H9 (cell line): ENCODE measurements around the gene TMEM175. TPM values are rescaled to one million over a fixed set of nuclear protein-coding genes. Genes with fewer than 3 reads are reported as not detected.

Experiments used
- DNase-seq: peaks from one replicate; pipeline ENCODE4 v3.0.0-alpha.2; 2017
- H2AFZ ChIP-seq: one replicate; pipeline ENCODE4 v1.6.1; 2013; ENCODE audit warnings: mild to moderate bottlenecking, low read length, control low read depth, moderate library complexity
- H2AK5ac ChIP-seq: 2 replicates; pipeline ENCODE4 v1.6.1; 2013; ENCODE audit warnings: low read length, control low read depth, mixed read lengths; ENCODE audit not compliant: insufficient read length
- H2BK120ac ChIP-seq: one replicate; pipeline ENCODE4 v1.6.1; 2013; ENCODE audit warnings: low read depth, mild to moderate bottlenecking, low read length, control low read depth, inconsistent platforms; ENCODE audit not compliant: poor library complexity, severe bottlenecking
- H2BK12ac ChIP-seq: 2 replicates; pipeline ENCODE4 v1.6.1; 2013; ENCODE audit warnings: low read length, control low read depth, mixed read lengths, low read depth; ENCODE audit not compliant: insufficient read length
- H2BK15ac ChIP-seq: 2 replicates; pipeline ENCODE4 v1.6.1; 2013; ENCODE audit warnings: low read depth, low read length, control low read depth
- H2BK20ac ChIP-seq: one replicate; pipeline ENCODE4 v1.6.1; 2013; ENCODE audit warnings: low read depth, mild to moderate bottlenecking, low read length, control low read depth, inconsistent platforms; ENCODE audit not compliant: poor library complexity, severe bottlenecking
- H2BK5ac ChIP-seq: 2 replicates; pipeline ENCODE4 v1.6.1; 2013; ENCODE audit warnings: low read length, control low read depth, mixed read lengths; ENCODE audit not compliant: insufficient read length
- H3K14ac ChIP-seq: 2 replicates; pipeline ENCODE4 v1.6.1; 2013; ENCODE audit warnings: low read length, control low read depth; ENCODE audit not compliant: insufficient read depth
- H3K18ac ChIP-seq: 2 replicates; pipeline ENCODE4 v1.6.1; 2013; ENCODE audit warnings: low read depth, mild to moderate bottlenecking, mixed read lengths, low read length, control low read depth; ENCODE audit not compliant: insufficient read length
- H3K23ac ChIP-seq: 2 replicates; pipeline ENCODE4 v1.6.1; 2013; ENCODE audit warnings: low read length, control low read depth, mixed read lengths, low read depth; ENCODE audit not compliant: insufficient read length
- H3K23me2 ChIP-seq: 2 replicates; pipeline ENCODE4 v1.6.1; 2013; ENCODE audit warnings: low read depth, mild to moderate bottlenecking, mixed read lengths, low read length, control low read depth; ENCODE audit not compliant: insufficient read length, poor library complexity, severe bottlenecking
- H3K27ac ChIP-seq: 2 replicates; pipeline ENCODE4 v1.5.1; 2013; ENCODE audit warnings: low read length, control low read depth, mixed read lengths, low read depth; ENCODE audit not compliant: insufficient read length
- H3K27me3 ChIP-seq: 2 replicates; pipeline ENCODE4 v1.6.1; 2013; ENCODE audit warnings: low read length, control low read depth, inconsistent platforms; ENCODE audit not compliant: insufficient read depth
- H3K4ac ChIP-seq: 2 replicates; pipeline ENCODE4 v1.6.1; 2013; ENCODE audit warnings: low read depth, mild to moderate bottlenecking, control low read depth, inconsistent platforms, low read length, moderate library complexity
- H3K4me1 ChIP-seq: 2 replicates; pipeline ENCODE4 v1.6.1; 2013; ENCODE audit warnings: low read length, control low read depth, inconsistent platforms; ENCODE audit not compliant: insufficient read depth
- H3K4me2 ChIP-seq: 2 replicates; pipeline ENCODE4 v1.6.1; 2013; ENCODE audit warnings: low read length, control low read depth, mixed read lengths; ENCODE audit not compliant: insufficient read length, insufficient read depth
- H3K56ac ChIP-seq: 2 replicates; pipeline ENCODE4 v1.6.1; 2013; ENCODE audit warnings: low read depth, mild to moderate bottlenecking, mixed read lengths, low read length, control low read depth; ENCODE audit not compliant: insufficient read length
- H3K79me1 ChIP-seq: 2 replicates; pipeline ENCODE4 v1.6.1; 2013; ENCODE audit warnings: low read depth, mild to moderate bottlenecking, moderate library complexity, low read length, control low read depth, inconsistent platforms; ENCODE audit not compliant: insufficient read depth, poor library complexity, severe bottlenecking
- H3K79me2 ChIP-seq: 2 replicates; pipeline ENCODE4 v1.6.1; 2013; ENCODE audit warnings: low read length, control low read depth, inconsistent platforms; ENCODE audit not compliant: insufficient read depth
- H3K9ac ChIP-seq: 2 replicates; pipeline ENCODE4 v1.6.1; 2013; ENCODE audit warnings: low read length, control low read depth, mixed read lengths; ENCODE audit not compliant: insufficient read length; ENCODE audit errors: extremely low read depth
- H3K9me3 ChIP-seq: one replicate; pipeline ENCODE4 v1.6.1; 2013; ENCODE audit warnings: low read depth, low read length, inconsistent platforms; ENCODE audit not compliant: control insufficient read depth
- H3T11ph ChIP-seq: one replicate; pipeline ENCODE4 v1.6.1; 2013; ENCODE audit warnings: mild to moderate bottlenecking, low read length, control low read depth, inconsistent platforms
- H4K20me1 ChIP-seq: one replicate; pipeline ENCODE4 v1.6.1; 2013; ENCODE audit not compliant: control insufficient read depth, insufficient read length, insufficient read depth
- H4K5ac ChIP-seq: 2 replicates; pipeline ENCODE4 v1.6.1; 2013; ENCODE audit warnings: low read depth, mild to moderate bottlenecking, mixed read lengths, low read length, control low read depth; ENCODE audit not compliant: insufficient read length
- H4K8ac ChIP-seq: replicated peaks from 2 replicates; pipeline ENCODE4 v1.6.1; 2013; ENCODE audit warnings: low read length, control low read depth, mixed read lengths, low read depth; ENCODE audit not compliant: insufficient read length
- H4K91ac ChIP-seq: 2 replicates; pipeline ENCODE4 v1.6.1; 2013; ENCODE audit warnings: low read depth, mild to moderate bottlenecking, moderate library complexity, mixed read lengths, low read length, control low read depth; ENCODE audit not compliant: insufficient read length
- H3K27ac Mint-ChIP-seq, 3 experiments: 2 replicates in 2 of 3; 3 replicates in 1 of 3; pipeline ENCODE4 v1.8.0; 2020 to 2021; ENCODE audit warnings: mixed read lengths in 3 of 3, mild to moderate bottlenecking in 1 of 3, moderate library complexity in 1 of 3
- H3K27me3 Mint-ChIP-seq: 2 replicates; pipeline ENCODE4 v1.8.0; 2021; ENCODE audit warnings: low read depth, mild to moderate bottlenecking, moderate library complexity, mixed read lengths
- H3K36me3 Mint-ChIP-seq, 3 experiments: 2 replicates in 2 of 3; 3 replicates in 1 of 3; pipeline ENCODE4 v1.8.0; 2020 to 2021; ENCODE audit warnings: low read depth in 3 of 3, mixed read lengths in 3 of 3; ENCODE audit not compliant: insufficient read depth in 1 of 3
- H3K4me1 Mint-ChIP-seq, 2 experiments: 2 replicates each; pipeline ENCODE4 v1.8.0; 2020; ENCODE audit warnings: mixed read lengths in 2 of 2
- H3K4me3 Mint-ChIP-seq, 2 experiments: 2 replicates in 1 of 2; 3 replicates in 1 of 2; pipeline ENCODE4 v1.8.0; 2020 to 2021; ENCODE audit warnings: mild to moderate bottlenecking in 2 of 2, mixed read lengths in 2 of 2, moderate library complexity in 1 of 2
- H3K9me3 Mint-ChIP-seq, 2 experiments: 2 replicates in 1 of 2; 3 replicates in 1 of 2; pipeline ENCODE4 v1.8.0; 2020; ENCODE audit warnings: mild to moderate bottlenecking in 2 of 2, mixed read lengths in 2 of 2, moderate library complexity in 1 of 2
- WGBS: extraction: QIAGEN DNeasy Blood & Tissue Kit; methylation state at CpG from one replicate; pipeline ENCODE4 v1.1.7; 2013; ENCODE audit warnings: missing lambda C conversion rate, low lambda C conversion rate, mixed read lengths; ENCODE audit not compliant: insufficient read length; ENCODE audit errors: extremely low coverage; 5-methylcytosine and 5-hydroxymethylcytosine counted together
- total RNA-seq: library from RNA; stranded (reverse); gene quantifications from 2 replicates; pipeline ENCODE4 v1.2.1, GENCODE V29; 2021
- TF ChIP-seq, protein P1 (sequence below): fragments of 200-600 bp; sonication (generic); conservative IDR thresholded peaks from 3 replicates; pipeline ENCODE4 v1.8.0; 2021; ENCODE audit warnings: antibody characterized with exemption, mild to moderate bottlenecking

The TMEM175 gene
- total RNA-seq, 1 experiment from 2014 or later = 6.4 TPM

DNA sequence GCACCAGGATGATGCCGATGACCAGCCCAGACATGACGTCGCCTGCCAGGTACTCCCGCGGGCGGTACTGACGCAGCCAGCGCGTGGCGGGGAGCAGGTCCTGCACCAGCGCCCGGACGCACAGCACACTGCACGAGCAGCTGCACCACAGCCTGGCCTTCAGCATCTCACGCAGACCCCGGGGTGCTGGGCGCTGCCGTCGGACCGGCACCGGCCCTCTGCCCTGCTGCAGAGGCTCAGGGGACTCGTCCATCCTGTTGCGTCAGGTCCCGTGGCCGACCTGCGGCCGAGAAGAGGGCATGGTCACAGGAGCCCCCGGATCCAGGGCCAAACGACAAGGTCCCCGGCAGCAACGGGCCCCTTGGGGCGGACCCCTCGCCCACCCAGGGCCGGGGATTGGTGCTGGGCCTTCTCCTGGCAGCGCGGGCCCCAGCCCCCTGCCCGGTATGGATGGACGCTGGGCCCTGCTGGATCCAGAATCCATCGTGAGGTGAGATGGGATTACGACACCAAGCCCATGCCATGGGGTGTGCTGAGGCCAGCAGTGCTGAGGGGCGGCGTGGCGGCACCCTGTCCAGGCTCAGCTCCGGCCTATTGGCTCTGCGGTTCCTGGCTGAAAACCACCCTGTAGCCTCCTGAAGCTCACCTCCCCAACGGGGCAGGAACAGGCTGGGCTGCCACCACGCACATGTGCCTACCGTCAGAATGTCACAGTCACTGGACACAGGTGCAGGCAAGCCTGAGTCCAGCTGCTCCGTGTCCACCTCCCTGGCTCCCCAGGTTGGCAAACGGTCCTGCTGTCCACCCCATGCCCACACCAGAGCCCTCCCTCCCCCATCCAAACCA is 59.4 kb downstream of the TMEM175 start:
- Histone ChIP-seq H3K9ac (no peak overlapping the region), H3K79me1 (no peaks in the 10 kb centered on the region), H3K14ac (no peak overlapping the region), H2BK12ac (no peak overlapping the region), H3K27me3 (peaks cover 3% of the 10 kb centered on the region; the same call in 1 of the 2 replicates), H4K5ac (no peak overlapping the region), H4K91ac (no peak overlapping the region), H3K4ac (no peak overlapping the region), H3K18ac (no peak overlapping the region), H2BK15ac (no peak overlapping the region), H2BK5ac (no peak overlapping the region), H3K4me1 (no peaks in the 10 kb centered on the region), H3K56ac (no peak overlapping the region), H3K23ac (no peak overlapping the region), H2AK5ac (no peak overlapping the region), H3K79me2 (no peaks in the 10 kb centered on the region), H3K9me3 (no peaks in the 10 kb centered on the region), H4K20me1 (no peaks in the 10 kb centered on the region), H4K8ac (no peak overlapping the region), H3K23me2 (no peaks in the 10 kb centered on the region), H3K4me2 (no peak overlapping the region), H2AFZ (no peak overlapping the region), H3K27ac (no peak overlapping the region), H2BK20ac (no peak overlapping the region), H3T11ph (no peak overlapping the region), H2BK120ac (no peak overlapping the region)
- Mint-ChIP-seq H3K9me3 (no peaks in the 10 kb centered on the region), H3K4me3 (no peak overlapping the region), H3K27ac (no peak overlapping the region), H3K27me3 (peaks cover 20% of the 10 kb centered on the region), H3K4me1 (peaks cover 2% of the 10 kb centered on the region in 2 experiments; a peak in 1 of 4 replicates), H3K36me3 (no peaks in the 10 kb centered on the region)
- no peak for DNase-seq
- TF ChIP-seq, protein P1, sequence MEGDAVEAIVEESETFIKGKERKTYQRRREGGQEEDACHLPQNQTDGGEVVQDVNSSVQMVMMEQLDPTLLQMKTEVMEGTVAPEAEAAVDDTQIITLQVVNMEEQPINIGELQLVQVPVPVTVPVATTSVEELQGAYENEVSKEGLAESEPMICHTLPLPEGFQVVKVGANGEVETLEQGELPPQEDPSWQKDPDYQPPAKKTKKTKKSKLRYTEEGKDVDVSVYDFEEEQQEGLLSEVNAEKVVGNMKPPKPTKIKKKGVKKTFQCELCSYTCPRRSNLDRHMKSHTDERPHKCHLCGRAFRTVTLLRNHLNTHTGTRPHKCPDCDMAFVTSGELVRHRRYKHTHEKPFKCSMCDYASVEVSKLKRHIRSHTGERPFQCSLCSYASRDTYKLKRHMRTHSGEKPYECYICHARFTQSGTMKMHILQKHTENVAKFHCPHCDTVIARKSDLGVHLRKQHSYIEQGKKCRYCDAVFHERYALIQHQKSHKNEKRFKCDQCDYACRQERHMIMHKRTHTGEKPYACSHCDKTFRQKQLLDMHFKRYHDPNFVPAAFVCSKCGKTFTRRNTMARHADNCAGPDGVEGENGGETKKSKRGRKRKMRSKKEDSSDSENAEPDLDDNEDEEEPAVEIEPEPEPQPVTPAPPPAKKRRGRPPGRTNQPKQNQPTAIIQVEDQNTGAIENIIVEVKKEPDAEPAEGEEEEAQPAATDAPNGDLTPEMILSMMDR = no peak
- no CpG with 5 or more reads among the region's 50 CpGs for WGBS
